OCI-LY3 (cell line): Measurements from ENCODE around the gene TGM5.
"Not testable (repeated sequence)": the region's sequence is repeated elsewhere in the genome, so short reads cannot be mapped to it uniquely, and the experiment has no call there.

Source experiments
- H2AFZ ChIP-seq: fragments of 200-600, 300-600 bp; shearing (Covaris generic); 2 replicates; pipeline ENCODE4 v1.6.0; 2014; ENCODE audit warnings: antibody characterized with exemption, low read depth, low read length
- H3K27ac ChIP-seq: fragments of 200-600, 300-600 bp; sonication (generic); 2 replicates; pipeline ENCODE4 v1.5.1; 2014; ENCODE audit warnings: mild to moderate bottlenecking, low read length, moderate library complexity, mixed read lengths
- H3K27me3 ChIP-seq: fragments of 200-600, 300-600 bp; sonication (generic); 2 replicates; pipeline ENCODE4 v1.6.1; 2014; ENCODE audit warnings: low read depth, low read length, mixed read lengths
- H3K36me3 ChIP-seq: fragments of 200-600, 300-600 bp; sonication (generic); replicated peaks from 2 replicates; pipeline ENCODE3; 2014; ENCODE audit warnings: low read depth, low read length, mixed read lengths
- H3K4me1 ChIP-seq: fragments of 300-600, 200-600 bp; sonication (generic); 2 replicates; pipeline ENCODE4 v1.6.1; 2014; ENCODE audit warnings: low read length, mixed read lengths
- H3K4me2 ChIP-seq: fragments of 200-600, 300-600 bp; sonication (generic); 2 replicates; pipeline ENCODE4 v1.6.1; 2014; ENCODE audit warnings: low read length, mixed read lengths
- H3K4me3 ChIP-seq: fragments of 300-600, 200-600 bp; sonication (generic); 2 replicates; pipeline ENCODE4 v1.5.1; 2014; ENCODE audit warnings: antibody characterized with exemption, mild to moderate bottlenecking, low read length, moderate library complexity
- H3K79me2 ChIP-seq: fragments of 300-600, 200-600 bp; shearing (Covaris generic); 2 replicates; pipeline ENCODE4 v1.6.1; 2014; ENCODE audit warnings: mild to moderate bottlenecking, low read length, mixed read lengths
- H3K9ac ChIP-seq: fragments of 300-600, 200-600 bp; shearing (Covaris generic); 2 replicates; pipeline ENCODE4 v1.6.0; 2014; ENCODE audit warnings: mild to moderate bottlenecking, low read length, moderate library complexity
- H3K9me3 ChIP-seq: fragments of 200-600, 300-600 bp; shearing (Covaris generic); 2 replicates; pipeline ENCODE4 v1.6.1; 2014; ENCODE audit warnings: low read length, mixed read lengths; ENCODE audit not compliant: insufficient read depth
- H4K20me1 ChIP-seq: fragments of 200-600, 300-600 bp; sonication (generic); 2 replicates; pipeline ENCODE4 v1.6.1; 2016; ENCODE audit warnings: low read length, mixed read lengths; ENCODE audit not compliant: insufficient read depth
- EZH2phosphoT487 ChIP-seq: fragments of 200-600 bp; shearing (Covaris generic); IDR thresholded peaks from 2 replicates; pipeline ENCODE4 v1.6.1; 2018; ENCODE audit warnings: antibody characterized with exemption, mixed run types, low read depth
- TF ChIP-seq, protein P1 (sequence below): fragments of 200-600, 300-600 bp; sonication (generic); IDR thresholded peaks from 2 replicates; pipeline ENCODE4 v1.5.1; 2014; ENCODE audit warnings: antibody characterized with exemption, low read length, low read depth

TGM5 gene

DNA sequence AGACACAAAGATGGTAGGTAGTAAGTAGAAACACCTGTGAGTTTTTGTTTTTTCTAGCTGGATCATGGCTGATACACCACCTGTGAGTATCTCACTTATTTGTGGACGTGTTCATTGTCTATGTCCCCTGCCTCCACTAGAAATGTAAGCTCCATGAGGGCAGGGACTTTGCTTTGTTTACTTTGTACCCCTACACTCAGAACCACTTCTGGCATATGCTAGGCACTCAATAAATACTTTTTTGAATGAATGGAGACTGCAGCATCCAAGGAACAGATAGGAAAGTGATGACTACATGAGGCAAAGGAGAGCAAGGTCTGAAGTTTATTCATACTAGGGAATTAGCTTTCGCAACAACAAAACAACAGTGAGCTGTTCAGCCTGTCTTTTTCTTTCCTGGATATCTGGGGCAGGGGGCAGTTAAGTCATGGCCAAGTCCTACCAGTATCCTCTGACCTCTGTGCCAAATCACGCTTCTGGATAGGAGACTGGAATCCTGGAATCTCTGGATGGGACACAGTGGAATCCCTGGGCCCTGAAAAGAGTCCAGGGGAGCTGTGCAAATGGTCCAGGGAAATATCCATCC, 34.3 kb downstream of the TGM5 start:
- no peak overlapping the region for H3K9ac ChIP-seq
- no peak overlapping the region for H3K27ac ChIP-seq
- no peaks in the 10 kb centered on the region for H3K79me2 ChIP-seq
- TF ChIP-seq, protein P1, sequence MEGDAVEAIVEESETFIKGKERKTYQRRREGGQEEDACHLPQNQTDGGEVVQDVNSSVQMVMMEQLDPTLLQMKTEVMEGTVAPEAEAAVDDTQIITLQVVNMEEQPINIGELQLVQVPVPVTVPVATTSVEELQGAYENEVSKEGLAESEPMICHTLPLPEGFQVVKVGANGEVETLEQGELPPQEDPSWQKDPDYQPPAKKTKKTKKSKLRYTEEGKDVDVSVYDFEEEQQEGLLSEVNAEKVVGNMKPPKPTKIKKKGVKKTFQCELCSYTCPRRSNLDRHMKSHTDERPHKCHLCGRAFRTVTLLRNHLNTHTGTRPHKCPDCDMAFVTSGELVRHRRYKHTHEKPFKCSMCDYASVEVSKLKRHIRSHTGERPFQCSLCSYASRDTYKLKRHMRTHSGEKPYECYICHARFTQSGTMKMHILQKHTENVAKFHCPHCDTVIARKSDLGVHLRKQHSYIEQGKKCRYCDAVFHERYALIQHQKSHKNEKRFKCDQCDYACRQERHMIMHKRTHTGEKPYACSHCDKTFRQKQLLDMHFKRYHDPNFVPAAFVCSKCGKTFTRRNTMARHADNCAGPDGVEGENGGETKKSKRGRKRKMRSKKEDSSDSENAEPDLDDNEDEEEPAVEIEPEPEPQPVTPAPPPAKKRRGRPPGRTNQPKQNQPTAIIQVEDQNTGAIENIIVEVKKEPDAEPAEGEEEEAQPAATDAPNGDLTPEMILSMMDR: no peak
- TF ChIP-seq EZH2phosphoT487: no peak
- H4K20me1 ChIP-seq: no peaks in the 10 kb centered on the region
- no peaks in the 10 kb centered on the region for H3K27me3 ChIP-seq
- H3K36me3 ChIP-seq: no peaks in the 10 kb centered on the region
- no peak overlapping the region for H3K4me3 ChIP-seq
- H3K4me2 ChIP-seq: no peak overlapping the region
- no peaks in the 10 kb centered on the region for H3K9me3 ChIP-seq
- no peak overlapping the region for H2AFZ ChIP-seq
- no peaks in the 10 kb centered on the region for H3K4me1 ChIP-seq

DNA sequence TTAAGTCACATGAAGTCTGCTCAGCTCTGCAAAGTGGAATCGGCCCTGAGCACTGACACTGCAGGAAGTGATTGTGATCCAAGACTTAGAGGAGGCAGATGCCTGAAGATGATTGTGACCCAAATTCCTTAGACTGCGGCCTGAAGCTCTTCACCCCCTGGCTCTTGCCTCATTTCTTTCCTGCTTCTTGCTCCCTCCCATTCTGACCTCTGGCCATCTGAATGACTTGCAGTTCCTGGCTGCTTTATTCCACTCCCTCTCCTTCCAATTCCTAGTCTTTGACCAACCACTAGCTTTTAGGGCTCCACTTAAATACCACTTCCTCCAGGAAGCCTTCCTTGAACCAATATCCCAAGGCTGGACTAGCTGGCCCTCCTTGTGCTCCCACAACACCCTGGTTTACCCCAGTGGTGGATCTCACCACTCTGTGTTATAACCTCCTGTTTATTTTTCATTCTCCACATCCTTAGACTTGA, 36.0 kb downstream of the TGM5 start:
- Histone ChIP-seq H3K36me3 (no peaks in the 10 kb centered on the region), H3K9me3 (no peaks in the 10 kb centered on the region), H3K27ac (no peak overlapping the region), H2AFZ (no peak overlapping the region), H3K4me2 (no peak overlapping the region), H3K27me3 (no peaks in the 10 kb centered on the region), H3K4me1 (no peaks in the 10 kb centered on the region), H4K20me1 (no peaks in the 10 kb centered on the region), H3K79me2 (no peaks in the 10 kb centered on the region), H3K4me3 (no peak overlapping the region), H3K9ac (no peak overlapping the region)
- TF ChIP-seq EZH2phosphoT487: no peak
- TF ChIP-seq, protein P1: no peak

DNA sequence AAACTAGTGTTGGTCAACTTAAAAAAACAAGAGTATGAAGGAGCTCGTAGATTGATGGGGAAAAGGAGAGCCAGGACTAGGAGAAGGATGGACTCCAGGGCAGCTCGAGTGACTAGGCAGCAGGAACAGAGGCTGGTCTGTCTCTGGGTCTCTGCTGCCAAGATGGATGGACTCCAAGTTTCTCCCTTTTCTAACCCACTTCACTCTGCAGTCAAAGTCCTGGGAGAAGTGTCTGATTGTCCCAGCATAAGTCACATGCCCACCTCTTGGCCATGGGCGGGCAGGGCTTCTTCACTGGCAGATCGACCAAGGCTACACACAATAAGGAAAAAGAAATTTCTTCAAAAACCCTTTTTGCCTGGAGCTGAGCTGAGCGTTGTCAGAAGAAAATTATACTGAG, 36.8 kb downstream of the TGM5 start:
- Histone ChIP-seq H4K20me1 (no peaks in the 10 kb centered on the region), H3K36me3 (no peaks in the 10 kb centered on the region), H3K9me3 (no peaks in the 10 kb centered on the region), H3K4me3 (no peak overlapping the region), H3K27me3 (no peaks in the 10 kb centered on the region), H2AFZ (no peak overlapping the region), H3K4me2 (no peak overlapping the region), H3K27ac (no peak overlapping the region), H3K4me1 (0 out of 2 replicates have a peak, but pooled peaks cover 2% of the 10 kb centered on the region), H3K79me2 (no peaks in the 10 kb centered on the region), H3K9ac (no peak overlapping the region)
- TF ChIP-seq, protein P1: no peak
- TF ChIP-seq EZH2phosphoT487: no peak

DNA sequence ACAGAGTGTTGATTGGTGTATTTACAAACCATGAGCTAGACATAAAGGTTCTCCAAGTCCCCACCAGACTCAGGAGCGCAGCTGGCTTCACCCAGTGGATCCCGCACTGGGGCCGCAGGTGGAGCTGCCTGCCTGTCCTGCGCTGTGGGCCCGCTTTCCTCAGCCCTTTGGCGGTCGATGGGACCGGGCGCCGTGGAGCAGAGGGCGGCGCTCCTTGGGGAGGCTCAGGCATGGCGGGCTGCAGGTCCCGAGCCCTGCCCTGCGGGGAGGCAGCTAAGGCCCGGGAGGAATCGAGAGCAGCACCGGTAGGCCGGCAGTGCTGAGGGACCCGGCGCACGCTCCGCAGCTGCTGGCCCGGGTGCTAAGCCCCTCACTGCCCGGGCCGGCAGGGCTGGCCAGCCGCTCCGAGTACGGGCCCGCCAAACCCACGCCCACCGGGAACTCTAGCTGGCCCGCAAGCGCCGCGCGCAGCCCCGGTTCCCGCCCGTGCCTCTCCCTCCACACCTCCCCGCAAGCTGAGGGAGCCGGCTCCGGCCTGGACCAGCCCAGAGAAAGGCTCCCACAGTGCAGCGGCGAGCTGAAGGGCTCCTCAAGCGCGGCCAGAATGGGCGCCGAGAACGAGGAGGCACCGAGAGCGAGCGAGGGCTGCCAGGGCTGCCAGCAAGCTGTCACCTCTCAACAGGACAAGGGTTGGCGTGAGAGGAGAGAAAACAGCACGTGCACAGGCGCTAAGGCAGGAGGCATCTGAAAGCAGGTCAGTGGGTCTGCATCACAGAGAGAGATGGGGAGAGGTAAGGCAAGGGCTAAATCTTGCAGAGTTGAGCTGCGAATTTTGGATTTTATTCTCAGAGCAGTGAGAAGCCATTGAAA, 40.1 kb downstream of the TGM5 start:
- Histone ChIP-seq H3K27me3 (no peaks in the 10 kb centered on the region), H2AFZ (no peak overlapping the region), H3K36me3 (no peaks in the 10 kb centered on the region), H3K27ac (no peak overlapping the region), H3K4me3 (no peak overlapping the region), H3K9me3 (no peaks in the 10 kb centered on the region), H3K9ac (no peak overlapping the region), H3K79me2 (no peaks in the 10 kb centered on the region), H3K4me1 (0 out of 2 replicates have a peak, but pooled peaks cover 2% of the 10 kb centered on the region), H3K4me2 (no peak overlapping the region), H4K20me1 (no peaks in the 10 kb centered on the region)
- no peak for TF ChIP-seq EZH2phosphoT487
- TF ChIP-seq, protein P1: no peak

DNA sequence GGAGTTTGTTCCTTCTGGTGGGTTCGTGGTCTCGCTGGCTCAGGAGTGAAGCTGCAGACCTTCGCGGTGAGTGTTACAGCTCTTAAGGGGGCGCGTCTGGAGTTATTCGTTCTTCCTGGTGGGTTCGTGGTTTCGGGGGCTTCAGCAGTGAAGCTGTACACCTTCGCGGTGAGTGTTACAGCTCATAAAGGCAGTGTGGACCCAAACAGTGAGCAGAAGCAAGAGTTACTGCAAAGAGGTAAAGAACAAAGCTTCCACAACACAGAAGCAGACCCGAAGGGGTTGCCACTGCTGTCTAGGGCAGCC, 40.8 kb downstream of the TGM5 start:
- not testable (repeated sequence) for H3K4me3 ChIP-seq, H3K4me2 ChIP-seq, H2AFZ ChIP-seq, H3K27me3 ChIP-seq, H3K9me3 ChIP-seq, H3K36me3 ChIP-seq, H3K4me1 ChIP-seq, H4K20me1 ChIP-seq, H3K9ac ChIP-seq, H3K27ac ChIP-seq, H3K79me2 ChIP-seq
